HG03520 (cell line): ENCODE results near the gene ADAMTS12.
"Not testable (repeated sequence)": the region's sequence is repeated elsewhere in the genome, so short reads cannot be mapped to it uniquely, and the experiment has no call there.

Source experiments
- ATAC-seq: cut with Tn5 transposase; IDR thresholded peaks from one replicate; pipeline ENCODE4 v1.9.1; 2021; ENCODE audit warnings: mild to moderate bottlenecking, moderate library complexity; ENCODE audit not compliant: unreplicated experiment

ADAMTS12 gene

DNA sequence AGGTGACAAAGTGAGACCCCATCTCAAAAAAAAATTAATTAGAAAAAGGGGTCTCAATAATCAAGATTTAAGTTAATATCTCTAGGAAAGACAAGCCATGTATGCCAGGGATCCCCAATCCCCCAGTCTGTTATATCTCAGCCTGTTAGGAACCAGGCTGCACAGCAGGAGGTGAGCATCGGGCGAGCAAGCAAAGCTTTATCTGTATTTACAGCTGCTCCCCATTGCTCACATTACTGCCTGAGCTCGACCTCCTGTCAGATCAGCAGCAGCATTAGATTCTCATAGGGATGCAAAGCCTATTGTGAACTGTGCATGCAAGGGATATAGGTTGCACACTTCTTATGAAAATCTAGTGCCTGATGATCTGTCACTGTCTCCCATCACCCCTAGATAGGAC lies 334.2 kb downstream of the ADAMTS12 start:
- no peak for ATAC-seq

DNA sequence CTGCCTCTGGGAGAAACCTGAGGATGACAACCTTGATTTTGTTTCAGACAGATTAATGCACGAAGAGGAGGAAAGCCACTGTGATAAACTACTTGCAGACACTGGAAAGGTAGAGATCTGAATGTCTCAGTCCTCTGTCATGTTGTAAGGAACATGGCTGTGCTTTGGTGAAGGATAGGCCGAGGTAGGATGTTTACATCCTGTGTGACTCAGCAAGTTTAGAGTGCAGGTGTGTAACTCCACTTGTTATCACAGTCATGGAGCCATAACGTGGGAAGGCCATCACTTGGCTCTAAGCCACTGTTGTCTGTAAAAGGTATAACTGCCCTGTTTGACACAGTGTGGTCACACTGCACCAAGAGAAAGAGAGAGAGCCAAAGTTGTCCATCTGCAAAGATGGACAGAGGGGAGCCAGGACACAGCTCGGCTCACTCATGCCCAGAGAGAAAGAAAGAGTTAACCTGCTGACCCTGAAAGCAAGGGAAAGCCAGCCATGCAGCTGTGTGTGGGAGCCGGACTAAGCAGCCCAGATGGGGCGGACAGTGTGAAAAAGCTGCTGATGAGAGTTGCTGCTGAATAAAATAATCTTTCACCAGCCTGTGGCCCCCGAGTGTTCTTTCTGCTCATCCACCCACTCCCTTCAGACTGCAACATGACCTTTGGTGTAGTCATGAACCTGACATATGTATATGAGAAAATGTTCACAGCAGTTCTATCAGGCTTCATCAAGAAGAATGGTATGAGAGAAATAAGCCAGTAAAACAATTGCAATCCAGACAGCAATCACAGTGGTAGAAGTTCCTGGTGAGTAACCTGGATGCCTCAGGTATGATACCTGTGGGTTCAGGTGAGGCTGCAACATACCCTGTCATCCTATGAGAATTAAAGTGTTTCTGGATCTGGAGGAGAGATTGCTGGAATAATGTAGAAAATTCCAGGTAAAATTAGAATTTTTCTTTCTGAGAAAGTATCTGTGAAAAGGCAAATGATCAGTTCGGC lies 335.2 kb downstream of the ADAMTS12 start:
- no peak for ATAC-seq

DNA sequence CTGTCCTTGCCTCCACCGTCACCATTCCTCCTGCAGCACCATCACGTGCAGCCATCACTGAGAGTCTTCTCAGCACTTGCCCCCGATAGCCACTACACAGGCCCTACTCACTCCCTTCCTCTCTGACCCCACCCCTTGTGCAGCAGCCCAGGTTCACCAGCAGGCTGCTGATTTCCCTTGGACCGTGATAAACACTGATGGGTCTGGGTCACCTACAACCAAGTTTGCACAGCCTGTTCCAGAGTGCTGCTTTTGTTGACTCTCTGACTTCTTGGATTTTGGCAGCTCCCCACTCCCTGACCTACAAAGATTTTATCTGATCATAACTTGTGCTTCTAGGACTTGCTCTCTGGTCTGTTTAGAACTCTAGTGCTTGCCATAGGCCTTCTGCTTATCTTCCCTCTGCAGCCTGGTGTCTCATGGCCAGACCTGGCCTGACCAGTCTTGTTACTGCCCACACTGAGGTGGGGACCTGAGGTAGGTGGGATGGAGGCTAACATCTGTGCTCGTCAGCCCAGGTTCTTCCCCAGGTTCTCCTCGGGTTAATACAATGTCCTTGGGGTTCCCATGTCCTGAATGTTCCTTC lies 341.7 kb downstream of the ADAMTS12 start:
- no peak for ATAC-seq

DNA sequence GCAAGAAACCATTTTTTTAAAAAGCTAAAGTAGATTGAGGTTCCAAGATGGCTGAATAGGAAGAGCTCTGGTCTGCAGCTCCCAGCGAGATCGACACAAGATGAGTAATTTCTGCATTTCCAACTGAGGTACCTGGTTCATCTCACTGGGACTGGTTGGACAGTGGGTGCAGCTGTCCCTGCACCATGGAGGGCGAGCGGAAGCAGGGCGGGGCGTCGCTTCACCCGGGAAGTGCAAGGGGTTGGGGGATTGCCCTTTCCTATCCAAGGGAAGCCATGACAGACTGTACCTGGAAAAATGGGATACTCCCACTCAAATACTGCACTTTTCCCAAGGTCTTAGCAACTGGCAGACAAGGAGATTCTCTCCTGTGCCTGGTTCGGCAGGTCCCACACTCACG lies 352.0 kb downstream of the ADAMTS12 start:
- ATAC-seq = not testable (repeated sequence)

DNA sequence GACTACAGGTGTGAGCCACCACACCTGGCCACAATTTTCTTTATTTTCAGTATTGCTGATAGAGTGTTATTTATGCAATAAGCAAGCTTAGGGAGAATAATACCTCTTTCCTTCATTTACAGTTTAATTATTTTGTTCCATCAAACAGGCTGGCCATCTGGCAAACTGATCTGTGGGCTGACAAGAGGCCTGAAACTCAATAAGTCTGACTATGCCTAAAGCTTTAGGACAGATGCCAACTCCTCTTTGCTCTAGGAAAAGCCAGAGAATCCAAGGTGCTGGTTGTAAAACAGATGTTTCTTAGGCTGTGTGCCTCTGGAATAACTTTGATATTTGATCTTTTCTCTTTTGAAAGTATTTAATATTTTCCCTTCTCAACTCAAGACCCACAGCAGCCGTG lies 352.6 kb downstream of the ADAMTS12 start:
- ATAC-seq = no peak

DNA sequence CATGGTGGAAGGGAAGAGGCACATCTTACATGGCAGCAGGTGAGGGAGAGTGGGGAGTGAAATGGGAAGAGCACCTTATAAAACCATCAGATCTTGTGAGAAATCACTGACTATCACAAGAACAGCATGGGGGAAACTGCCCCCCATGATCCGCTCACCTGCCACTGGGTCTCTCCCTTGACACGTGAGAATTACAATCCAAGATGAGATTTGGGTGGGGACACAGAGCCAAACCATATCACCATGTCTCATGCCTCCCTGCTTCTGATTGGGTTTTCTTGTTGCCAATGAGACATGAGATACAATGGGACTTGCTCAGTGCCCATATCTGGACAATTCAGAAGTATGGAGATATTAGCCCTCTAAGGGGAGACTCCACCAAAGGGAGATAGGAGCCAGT lies 353.6 kb downstream of the ADAMTS12 start:
- no peak for ATAC-seq

DNA sequence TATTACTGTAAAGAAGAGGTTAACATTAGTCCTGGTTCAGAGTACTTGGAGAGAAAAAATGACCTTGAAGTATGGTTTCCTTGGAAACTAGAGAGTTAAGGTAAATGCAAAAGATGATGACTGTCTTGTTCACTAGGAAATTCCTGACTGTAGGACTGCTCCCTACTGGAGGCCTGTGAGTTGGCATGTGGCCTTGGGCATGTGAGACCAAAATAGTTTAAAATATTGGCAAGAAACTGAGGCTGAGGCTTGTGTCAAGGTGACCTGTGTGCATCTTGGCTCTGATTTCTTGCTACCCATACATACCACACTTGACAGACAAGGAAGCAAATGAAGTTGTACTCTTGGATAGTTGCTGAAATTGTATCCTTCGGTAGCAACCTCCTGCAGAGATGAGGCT lies 354.6 kb downstream of the ADAMTS12 start:
- ATAC-seq = no peak

DNA sequence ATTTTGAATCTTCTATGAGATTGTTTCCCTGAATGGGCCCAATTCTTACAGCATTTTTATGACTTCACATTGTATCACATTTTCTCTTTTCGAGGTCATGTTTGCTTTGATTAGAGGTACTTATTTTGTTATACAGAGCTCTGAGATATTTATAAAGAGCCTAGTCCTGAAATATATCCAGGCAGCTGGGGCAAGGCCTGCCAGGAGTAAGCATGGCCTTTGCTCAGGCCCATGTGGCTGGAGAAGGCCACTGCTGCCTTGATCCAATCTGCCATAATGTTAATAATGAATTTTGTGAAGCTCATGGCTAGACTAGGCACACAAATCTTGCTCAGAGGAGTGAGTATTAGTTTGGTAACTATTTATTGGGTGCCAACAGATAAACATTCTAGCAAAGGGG lies 355.0 kb downstream of the ADAMTS12 start:
- ATAC-seq = no peak

DNA sequence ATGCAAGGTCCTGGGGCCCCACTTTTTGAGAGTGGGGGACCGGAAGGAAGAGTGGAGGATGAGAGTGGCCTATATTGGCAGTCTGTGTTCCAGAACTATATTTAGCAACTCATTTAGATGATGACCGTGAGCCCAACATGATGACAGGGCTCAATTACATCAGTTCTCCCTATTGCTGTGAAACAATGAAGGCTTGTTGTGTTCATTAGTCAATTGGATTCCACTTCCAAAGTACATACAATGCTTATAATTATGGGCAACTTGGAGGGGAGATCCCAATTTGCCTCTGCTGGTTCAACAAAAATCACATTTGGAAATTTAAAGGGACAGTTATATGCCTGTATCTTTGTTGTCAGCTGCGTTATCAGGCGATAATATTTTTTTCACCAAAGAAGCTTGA lies 360.0 kb downstream of the ADAMTS12 start:
- ATAC-seq = no peak

DNA sequence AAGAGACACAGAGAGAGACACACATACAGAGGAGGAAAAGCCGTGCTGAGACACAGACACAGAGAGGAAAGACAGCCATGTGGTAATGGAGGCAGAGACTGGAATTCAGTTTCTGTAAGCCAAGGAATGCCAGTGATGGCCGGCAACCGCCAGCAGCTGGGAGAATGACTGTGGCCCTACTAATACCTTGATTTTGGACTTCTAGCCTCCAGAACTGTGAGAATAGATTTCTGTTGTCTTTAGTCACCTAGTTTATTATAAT lies 360.8 kb downstream of the ADAMTS12 start:
- ATAC-seq = no peak

DNA sequence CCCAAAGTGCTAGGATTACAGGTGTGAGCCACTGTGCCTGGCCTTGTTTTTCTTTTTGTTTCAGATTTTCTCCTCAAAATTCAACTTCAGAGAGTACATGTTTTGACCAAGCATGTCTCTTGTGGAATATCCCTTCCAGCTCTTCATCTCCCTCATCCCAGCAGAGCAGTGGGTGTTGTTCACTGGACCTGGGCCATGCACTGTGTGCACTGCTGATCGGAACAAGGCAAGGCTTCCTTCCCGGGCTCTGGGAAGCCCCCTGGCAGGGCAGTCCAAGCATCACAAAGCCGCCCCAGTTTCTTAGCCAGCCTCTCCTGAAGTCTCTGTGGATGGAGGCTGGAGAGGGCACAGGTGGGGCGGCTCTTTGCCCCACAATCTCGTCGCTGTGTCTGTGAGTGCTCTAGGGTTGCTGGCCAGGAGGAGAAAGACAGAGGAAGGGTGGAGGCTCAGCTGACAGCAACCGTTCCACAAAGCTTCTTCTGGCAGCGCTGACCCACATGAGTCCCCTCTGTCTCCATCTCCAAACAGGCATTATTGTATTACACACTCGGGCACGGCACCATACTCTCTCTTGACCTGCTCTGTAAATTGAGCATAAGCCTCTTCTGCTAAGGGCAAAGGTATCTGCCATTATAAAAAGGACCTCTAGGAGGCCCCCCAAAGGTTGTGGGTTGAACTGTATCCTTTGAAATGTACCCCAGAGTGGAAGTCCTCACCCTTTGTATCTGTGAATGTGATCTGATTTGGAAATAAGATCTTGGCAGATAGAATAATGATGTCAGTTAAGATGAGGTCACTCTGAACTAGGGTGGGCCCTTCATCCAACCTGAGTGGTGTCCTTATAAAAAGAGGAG lies 361.4 kb downstream of the ADAMTS12 start:
- ATAC-seq = no peak

DNA sequence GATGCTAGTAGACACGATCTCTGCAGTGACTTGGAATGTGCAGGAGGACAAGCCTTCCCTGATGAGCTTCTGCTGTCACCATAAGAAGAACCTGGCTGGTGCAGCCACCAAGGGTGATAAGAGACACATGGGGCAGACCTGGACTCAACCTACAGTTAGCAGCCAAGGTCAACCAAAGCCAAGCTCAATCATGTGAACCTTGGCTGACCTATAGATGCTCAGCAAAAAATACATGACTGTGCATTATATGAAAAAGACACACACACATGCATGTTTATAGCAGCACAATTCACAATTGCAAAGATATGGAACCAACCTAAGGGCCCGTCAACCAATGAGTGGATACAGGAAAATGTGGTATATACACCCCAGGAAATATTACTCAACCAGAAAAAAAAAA lies 364.1 kb downstream of the ADAMTS12 start:
- no peak for ATAC-seq

DNA sequence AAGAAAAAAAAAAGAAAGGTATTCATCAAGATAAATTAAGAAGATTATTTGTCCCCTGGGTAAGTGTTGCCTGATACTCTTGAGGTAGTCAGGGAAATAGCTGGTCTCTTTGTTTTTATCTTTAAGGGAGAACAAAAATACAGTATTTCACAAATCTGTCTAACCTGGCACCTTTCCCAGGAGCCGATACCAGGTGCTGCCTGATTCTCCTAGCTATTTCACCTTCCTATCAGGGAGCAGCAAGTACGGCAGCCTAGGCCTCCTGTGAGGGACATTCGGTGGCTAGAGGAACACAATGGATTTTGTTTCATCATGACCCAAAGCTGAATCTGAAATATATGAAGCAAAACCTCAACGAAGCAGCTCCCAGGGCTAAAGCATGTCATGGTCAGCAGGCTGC lies 365.0 kb downstream of the ADAMTS12 start:
- no peak for ATAC-seq

DNA sequence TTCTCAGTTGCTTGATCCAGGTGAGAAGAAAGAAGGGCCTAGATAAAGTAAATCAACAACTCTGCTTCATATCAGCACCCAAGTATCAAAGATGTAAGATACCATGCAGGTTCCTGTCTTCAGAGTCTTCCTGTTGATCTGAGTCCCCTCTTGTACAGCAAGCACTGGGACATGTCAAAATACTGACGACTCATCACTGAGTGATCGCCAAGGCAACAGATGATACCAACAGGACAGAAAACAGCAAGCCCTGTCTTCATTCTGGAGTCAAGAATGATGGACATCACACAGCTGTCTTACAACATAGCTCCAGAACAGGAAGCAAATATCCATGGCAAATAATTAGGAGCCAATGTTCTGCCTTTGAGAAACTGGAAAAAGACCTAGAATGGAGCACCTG lies 367.3 kb downstream of the ADAMTS12 start:
- ATAC-seq = no peak

DNA sequence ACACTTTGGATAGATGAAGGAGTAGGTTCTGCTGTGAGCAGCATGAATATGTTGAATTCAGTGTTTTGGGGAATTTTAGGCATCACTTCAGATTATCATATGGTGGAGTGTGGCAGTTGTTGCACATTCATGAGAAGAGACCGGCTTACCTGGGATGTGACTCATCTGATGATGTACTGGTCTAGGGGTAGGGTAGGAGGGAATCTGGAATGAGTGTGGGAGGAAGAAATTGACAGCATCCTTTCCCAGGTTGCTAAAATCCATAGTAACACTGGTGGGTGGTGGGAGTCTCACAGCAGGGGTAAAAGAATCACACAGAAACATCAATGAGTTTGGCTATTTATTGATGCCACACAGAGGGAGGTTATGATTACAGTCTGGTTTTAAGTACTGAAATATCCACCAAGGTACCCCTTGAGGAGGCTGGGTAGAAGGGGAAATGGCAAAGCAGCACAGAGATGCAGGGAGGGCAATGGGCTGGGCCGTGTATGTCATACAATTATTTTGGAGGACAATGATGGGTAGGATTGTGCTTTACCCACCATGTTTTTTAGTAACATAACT lies 368.5 kb downstream of the ADAMTS12 start:
- ATAC-seq = no peak

DNA sequence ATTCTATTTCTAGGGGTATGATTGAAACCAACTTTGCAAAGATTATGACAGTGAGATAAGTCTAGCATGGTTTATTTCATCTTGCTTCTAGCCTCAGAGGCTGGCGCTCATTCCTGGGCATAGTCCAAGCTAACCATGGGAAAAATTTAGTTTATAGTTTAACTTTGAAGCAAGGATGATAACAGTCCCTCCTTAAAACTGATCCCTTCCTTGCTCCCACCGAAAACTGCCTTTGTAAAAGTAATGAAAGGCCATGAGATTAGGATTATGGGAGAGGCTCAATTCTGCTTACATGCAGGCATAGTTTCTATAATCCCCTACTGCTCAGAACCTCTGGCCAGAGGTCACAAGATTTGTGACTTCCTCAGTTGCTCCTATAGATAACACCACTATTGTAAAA lies 375.4 kb downstream of the ADAMTS12 start:
- no peak for ATAC-seq

DNA sequence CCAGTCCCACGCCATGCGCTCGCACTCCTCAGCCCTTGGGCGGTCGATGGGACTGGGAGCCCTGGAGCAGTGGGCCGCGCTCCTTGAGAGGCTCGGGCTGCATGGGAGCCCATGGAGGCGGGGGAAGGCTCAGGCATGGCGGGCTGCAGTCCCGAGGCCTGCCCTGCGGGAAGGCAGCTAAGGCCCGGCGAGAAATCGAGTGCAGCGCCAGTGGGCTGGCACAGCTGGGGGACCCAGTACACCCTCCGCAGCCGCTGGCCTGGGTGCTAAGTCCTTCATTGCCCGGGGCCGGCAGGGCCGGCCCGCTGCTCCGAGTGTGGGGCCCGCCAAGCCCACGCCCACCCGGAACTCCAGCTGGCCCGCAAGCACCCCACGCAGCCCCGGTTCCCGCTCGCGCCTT lies 376.4 kb downstream of the ADAMTS12 start:
- not testable (repeated sequence) for ATAC-seq

DNA sequence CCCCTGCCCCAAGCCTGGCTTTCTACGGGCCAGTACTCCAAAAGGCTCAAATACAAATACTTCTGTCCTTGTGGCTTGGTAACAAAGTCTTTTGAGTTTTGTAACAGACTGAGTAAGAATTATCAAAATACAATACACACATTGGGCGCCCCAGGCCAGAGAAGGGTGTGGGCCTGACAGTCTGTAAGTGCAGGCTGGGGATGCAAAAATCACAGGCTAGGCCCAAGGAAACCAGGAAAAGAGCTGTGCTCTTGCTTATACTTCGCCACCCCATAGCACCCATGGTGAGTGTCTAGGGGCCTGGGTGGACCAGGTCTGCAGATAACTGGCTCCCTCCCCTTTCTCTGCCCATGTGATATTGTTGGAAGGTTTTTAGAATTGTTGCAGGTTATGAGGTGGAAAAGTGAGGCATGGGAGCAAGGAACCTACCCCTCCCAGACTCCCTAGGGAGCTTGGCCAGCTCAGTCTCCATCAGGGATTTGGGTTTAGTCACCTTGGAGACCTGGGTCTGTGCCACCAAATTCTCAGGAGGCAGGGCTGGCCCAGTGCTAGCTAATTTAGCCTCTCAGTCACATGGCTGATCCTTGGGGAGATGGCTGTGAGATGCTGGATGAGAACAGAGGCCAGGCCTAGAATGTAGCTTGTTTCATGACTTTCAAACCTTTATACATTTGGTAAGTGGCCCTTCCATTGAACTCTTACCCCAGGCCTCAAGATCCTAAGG lies 378.2 kb downstream of the ADAMTS12 start:
- ATAC-seq = no peak

DNA sequence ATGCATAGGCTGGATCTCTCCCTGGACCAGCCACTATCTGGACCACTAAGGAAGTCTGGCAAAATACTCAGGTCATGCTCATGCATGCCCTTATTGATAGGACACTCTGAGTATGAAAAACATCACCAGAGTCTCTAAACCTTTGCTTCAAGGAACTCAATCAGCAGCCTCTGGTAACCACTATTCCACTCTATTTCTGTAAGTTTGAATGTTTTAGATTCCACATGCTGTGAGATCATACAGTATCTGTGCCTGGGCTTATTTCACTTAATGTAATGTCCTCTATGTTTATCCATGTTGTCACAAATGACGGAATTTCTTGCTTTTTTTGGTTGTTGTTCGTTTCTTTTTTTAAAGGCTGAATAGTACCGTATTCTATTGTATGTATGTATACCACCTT lies 382.8 kb downstream of the ADAMTS12 start:
- ATAC-seq = no peak

DNA sequence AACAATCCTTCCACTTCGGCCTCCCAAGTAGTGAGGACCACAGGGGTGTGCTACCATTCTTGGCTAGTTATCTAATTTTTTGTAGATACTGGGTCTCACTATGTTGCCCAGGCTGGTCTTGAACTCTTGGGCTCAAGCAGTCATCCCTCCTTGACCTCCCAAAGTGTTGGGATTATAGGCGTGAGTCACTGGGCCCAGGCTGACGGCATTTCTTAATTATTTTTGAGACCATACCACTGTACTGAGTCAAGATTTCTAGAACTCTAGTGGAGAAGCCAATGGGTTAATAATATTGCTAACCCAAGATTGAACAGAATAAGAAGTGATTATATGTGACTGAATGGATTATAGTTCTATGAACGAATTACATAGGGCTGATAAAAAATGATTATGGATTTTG lies 384.4 kb downstream of the ADAMTS12 start:
- no peak for ATAC-seq

DNA sequence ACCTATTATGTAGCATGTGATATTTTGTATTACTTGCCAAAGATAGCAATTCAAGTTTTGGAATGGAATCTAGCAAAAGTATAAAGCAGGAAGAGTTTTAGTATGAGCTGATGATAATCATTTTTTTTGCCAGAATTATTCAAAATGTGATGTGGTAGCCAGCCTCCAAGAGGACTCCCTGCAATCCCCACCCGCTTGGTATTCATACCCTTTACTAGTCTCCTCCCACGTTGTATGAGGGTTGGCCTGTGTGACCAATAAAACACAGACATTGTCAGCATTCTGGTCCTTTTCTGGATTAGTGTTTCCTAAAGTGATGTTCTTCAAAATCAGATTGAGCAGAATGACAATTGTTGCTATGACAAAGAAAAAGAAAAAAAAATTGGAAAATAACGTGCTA lies 387.2 kb downstream of the ADAMTS12 start:
- ATAC-seq = no peak
